Kidney tubule cell (primary cell): ENCODE results near the gene FFAR3.

Source experiments
- DNase-seq: peaks from one replicate; pipeline ENCODE4 v3.0.0-alpha.2; 2018; ENCODE audit warnings: low spot score

The FFAR3 gene

GRCh38 chr19:35403116-35403760, 45.0 kb downstream of the FFAR3 start:
- DNase-seq, result no peak

- DNase-seq, result peak; percentile 74
These were observed 46.8 kb downstream of the FFAR3 start for GRCh38 chr19:35404879-35405622.

DNA sequence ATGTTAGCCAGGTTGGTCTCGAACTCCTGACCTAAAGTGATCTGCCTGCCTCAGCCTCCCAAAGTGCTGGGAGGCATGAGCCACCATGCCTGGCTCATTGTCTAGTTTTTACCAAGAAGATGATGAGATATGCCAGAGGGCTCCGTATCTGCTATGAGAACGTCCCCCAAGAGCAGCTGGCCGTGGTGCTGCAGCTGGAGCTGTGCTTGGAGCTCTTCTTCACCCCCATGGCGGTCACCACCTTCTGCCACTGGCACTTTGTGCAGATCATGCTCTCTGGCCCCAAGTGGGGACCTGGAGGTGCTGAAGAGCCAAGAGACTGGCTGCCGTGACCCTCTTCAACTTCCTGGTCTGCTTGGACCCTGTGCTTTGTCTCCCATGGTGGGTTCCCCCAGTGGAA, 49.4 kb downstream of the FFAR3 start:
- no peak for DNase-seq

GRCh38 chr19:35408284-35409171, 50.3 kb downstream of the FFAR3 start:
- DNase-seq, result no peak

DNA sequence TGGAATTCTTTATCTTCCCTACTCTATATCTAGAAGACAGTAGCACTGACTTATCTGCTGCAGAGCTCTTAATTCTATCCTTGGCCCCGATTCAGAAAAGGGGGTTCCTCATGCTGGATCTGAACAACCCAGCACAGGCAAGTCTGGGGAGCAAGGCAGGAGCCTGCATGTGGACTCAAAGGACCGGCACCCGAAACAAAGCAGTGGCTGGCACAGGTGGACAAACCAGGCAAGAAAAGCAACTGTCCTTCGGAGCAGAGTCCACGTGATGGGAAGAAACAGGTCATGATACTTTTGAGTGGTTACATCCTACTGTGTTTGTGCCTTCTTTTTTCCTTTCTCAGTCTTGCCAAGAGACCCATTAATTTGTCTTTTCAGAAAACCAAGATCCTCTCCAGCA, 50.9 kb downstream of the FFAR3 start:
- DNase-seq, result no peak
